A549 (cell line): ENCODE measurements around the gene ANKRD10.

Source experiments
- CTCF ChIP-seq: fragments of >200 bp; sonication (Bioruptor Twin); formaldehyde crosslinking; IDR thresholded peaks from 3 replicates; pipeline ENCODE4 v1.5.1; 2016
- ESRRA ChIP-seq: fragments of 150-350 bp; IDR thresholded peaks from 2 replicates; pipeline ENCODE4 v1.6.1; 2014; ENCODE audit warnings: mild to moderate bottlenecking, low read length, borderline replicate concordance
- POLR2A ChIP-seq: IDR thresholded peaks from 2 replicates; pipeline ENCODE4 v1.6.1; 2012; ENCODE audit warnings: mild to moderate bottlenecking, low read length

DNA sequence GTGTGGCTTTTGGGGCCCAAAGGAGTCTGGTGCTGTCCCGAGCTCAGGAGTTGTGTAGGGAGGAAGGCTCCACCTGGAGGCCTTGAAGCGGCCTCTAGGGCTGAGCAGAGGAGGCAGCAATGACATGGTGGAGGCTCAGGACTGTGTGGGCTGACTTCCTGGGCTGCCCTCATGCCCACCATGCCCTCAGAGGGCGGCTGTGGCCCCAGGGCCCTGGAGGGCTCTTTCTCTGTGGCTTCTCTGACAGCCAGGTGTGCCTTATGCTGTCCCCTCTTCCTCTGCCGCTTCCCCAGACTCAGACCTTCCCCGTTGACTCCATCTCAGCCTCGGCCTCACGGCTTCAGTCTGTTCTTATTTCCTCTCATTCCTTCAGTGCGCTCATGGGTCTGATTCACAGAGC lies 35.5 kb upstream of the ANKRD10 start:
- no peak for TF ChIP-seq ESRRA
- TF ChIP-seq POLR2A = no peak
- no peak for TF ChIP-seq CTCF
